ENCODE results near the gene PLEKHG4B.

- TF ChIP-seq CTCF (IDR thresholded peaks at IDR 0.05) (no peak), RFX5 (IDR thresholded peaks at IDR 0.05; ENCODE audit: low read length) (no peak), RAD21 (IDR thresholded peaks at IDR 0.05; ENCODE audit: low read length) (no peak), GABPA (IDR thresholded peaks at IDR 0.05; ENCODE audit: low read depth) (no peak), TAF1 (IDR thresholded peaks at IDR 0.05; ENCODE audit: borderline replicate concordance, low read depth, low read length) (no peak), MXI1 (IDR thresholded peaks at IDR 0.05; ENCODE audit: low read depth, low read length) (no peak), NFIC (IDR thresholded peaks at IDR 0.05; ENCODE audit: borderline replicate concordance) (no peak), ZBTB33 (IDR thresholded peaks at IDR 0.05; ENCODE audit: borderline replicate concordance, low read depth) (no peak), POLR2AphosphoS5 (IDR thresholded peaks at IDR 0.05; ENCODE audit: low read depth, low read length) (no peak), IRF3 (IDR thresholded peaks at IDR 0.05; ENCODE audit: low read depth, low read length) (no peak), USF1 (IDR thresholded peaks at IDR 0.05; ENCODE audit: borderline replicate concordance, low read depth) (no peak), EZH2phosphoT487 (IDR thresholded peaks at IDR 0.05; ENCODE audit: borderline replicate concordance, low read depth) (no peak), PBX3 (IDR thresholded peaks at IDR 0.05) (no peak)
Observed at GRCh38 chr5:208449-209114, 116.6 kb downstream of the PLEKHG4B start.

Data from SK-N-SH (cell line).